Measurements from ENCODE around the gene TPRA1. TPM values are rescaled to one million over a fixed set of nuclear protein-coding genes. Genes with fewer than 3 reads are reported as not detected.
"Not testable (repeated sequence)": the region's sequence is repeated elsewhere in the genome, so short reads cannot be mapped to it uniquely, and the experiment has no call there.

TPRA1 gene
- total RNA-seq, 2 experiments from 2014 or later: 18.7 to 20.9 TPM

DNA sequence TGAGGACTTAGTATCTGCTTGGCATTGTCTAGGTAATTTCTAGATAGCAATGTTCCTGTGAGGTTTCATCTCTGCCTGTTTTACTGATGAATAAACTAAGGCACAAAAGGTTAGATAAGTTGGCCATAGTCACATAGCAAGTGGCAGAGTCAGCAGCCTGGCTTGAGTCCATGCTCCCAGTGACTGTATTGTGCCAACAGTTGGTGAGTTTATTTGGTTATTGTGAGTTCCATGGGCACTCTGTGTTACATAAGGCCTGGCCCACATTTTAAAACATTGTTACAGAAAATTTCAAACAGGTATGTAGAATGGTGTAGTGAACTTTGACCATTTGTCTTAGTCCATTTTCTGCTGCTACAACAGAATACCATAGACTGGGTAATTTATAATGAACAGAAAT, 22.9 kb upstream of the TPRA1 start:
- ChIA-PET CTCF (no interaction called here), POLR2A (no interaction called here)
- H3K36me3 Mint-ChIP-seq: peaks cover 85% of the 10 kb centered on the region
- H3K4me1 Mint-ChIP-seq (ENCODE audit: low read depth): no peaks in the 10 kb centered on the region
- intact Hi-C loops (cut with micrococcal nuclease): no loop called here
- no peaks in the 10 kb centered on the region for H3K9me3 Mint-ChIP-seq
- no peaks in the 10 kb centered on the region for H3K27me3 Mint-ChIP-seq
- no peak overlapping the region for H3K4me3 Mint-ChIP-seq
- no peak for DNase-seq
- H3K27ac Mint-ChIP-seq: no peak overlapping the region

DNA sequence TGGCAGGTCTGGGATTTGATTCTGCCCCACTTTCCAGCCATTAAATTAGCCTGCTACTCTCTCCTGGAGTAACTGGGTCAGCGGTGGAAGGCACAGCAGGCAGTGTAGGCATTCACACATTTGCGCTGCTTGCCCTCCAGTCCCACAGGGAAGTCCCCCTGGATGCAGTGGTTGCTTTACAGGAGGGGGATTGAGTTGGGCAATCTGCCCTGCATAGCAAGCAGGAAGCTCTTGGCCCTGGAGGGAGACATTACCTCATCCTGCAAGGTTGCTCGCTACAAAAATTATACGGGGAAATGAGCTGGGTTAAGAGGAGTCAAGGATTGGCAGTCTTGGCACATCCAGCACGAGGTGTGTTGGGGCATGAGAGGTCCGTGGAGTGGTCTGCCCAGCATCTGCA, 22.4 kb upstream of the TPRA1 start:
- H3K4me1 Mint-ChIP-seq (ENCODE audit: low read depth): no peaks in the 10 kb centered on the region
- peaks cover 85% of the 10 kb centered on the region for H3K36me3 Mint-ChIP-seq
- no peak for DNase-seq
- CTCF ChIA-PET: no interaction called here
- POLR2A ChIA-PET: no interaction called here
- no peak overlapping the region for H3K27ac Mint-ChIP-seq
- H3K4me3 Mint-ChIP-seq: no peak overlapping the region
- no peaks in the 10 kb centered on the region for H3K27me3 Mint-ChIP-seq
- no peaks in the 10 kb centered on the region for H3K9me3 Mint-ChIP-seq
- intact Hi-C loops (cut with micrococcal nuclease): no loop called here

DNA sequence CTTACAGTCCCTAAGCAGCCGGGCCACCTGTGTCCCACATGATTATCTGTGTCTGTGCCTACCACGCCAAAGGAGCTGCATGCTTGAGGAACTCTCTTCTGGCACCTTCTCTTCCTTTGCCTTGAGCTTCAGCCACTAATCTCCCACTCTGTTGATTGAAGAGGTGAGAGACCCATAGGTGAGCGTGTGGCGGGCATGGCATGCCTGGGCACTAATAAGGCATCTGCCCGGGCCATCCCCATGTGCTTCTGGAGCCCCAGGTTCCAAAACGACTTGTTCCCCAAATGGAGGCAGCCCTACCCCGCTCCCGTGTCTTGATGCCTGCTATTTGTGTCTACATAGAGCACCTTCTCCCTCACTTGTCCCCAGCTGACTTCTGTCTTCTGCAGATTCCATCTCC, 20.7 kb upstream of the TPRA1 start:
- POLR2A ChIA-PET: no interaction called here
- DNase-seq: no peak

DNA sequence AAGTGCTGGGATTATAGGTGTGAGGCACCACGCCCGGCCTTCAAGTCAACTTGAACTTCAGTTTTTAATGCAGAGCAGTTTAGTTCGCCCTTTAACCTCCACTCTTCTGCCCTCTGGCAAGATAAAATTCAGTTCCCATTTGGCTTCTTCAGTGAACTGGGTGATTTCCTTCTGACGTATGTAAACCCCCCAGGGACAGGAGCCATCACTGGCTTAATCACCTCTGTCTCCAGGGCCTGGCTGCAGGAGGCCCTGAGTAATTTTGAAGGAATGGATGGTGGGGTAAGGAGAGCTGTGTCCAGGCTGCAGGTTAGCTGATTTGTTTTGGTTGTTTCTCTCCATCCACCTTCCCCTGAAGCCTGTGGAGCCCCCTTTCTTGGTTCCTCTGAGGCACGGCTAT, 19.6 kb upstream of the TPRA1 start:
- no peak overlapping the region for H3K4me3 Mint-ChIP-seq
- no peaks in the 10 kb centered on the region for H3K4me1 Mint-ChIP-seq (ENCODE audit: low read depth)
- POLR2A ChIA-PET: interaction anchor here (1.2 kb wide), 1 partner anchor 11 kb away, joined by 4 read pairs; no protein-coding TSS in a partner anchor
- H3K9me3 Mint-ChIP-seq: no peaks in the 10 kb centered on the region
- intact Hi-C loops (cut with micrococcal nuclease): no loop called here
- H3K27me3 Mint-ChIP-seq: no peaks in the 10 kb centered on the region
- no peak for DNase-seq
- peaks cover 84% of the 10 kb centered on the region for H3K36me3 Mint-ChIP-seq
- H3K27ac Mint-ChIP-seq: no peak overlapping the region
- CTCF ChIA-PET: no interaction called here

More for the DNA sequence above, 20.7 kb upstream of the TPRA1 start:
- Mint-ChIP-seq H3K4me1 (ENCODE audit: low read depth) (no peaks in the 10 kb centered on the region), H3K9me3 (no peaks in the 10 kb centered on the region), H3K36me3 (peaks cover 87% of the 10 kb centered on the region), H3K4me3 (no peak overlapping the region), H3K27ac (no peak overlapping the region), H3K27me3 (no peaks in the 10 kb centered on the region)
- intact Hi-C loops (cut with micrococcal nuclease): no loop called here
- CTCF ChIA-PET: interaction anchor here (1.4 kb wide), 1 partner anchor 36 kb away, joined by 11 read pairs; no protein-coding TSS in a partner anchor

DNA sequence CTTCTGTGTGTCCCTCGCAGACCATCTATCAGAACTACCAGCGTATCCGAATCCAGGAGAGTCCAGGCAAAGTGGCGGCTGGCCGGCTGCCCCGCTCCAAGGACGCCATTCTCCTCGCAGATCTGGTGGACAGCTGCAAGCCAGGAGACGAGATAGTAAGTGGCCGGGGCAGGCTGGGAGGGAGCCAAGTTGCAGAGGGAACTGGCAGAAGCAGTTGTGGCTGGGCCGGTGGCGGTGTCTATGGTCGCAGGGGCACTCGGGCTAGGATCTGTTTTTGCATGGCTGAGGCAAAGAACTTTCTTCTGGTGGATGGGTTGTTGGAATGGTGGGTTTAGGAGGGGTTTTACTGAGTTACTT, 17.8 kb upstream of the TPRA1 start:
- peaks cover 4% of the 10 kb centered on the region for H3K4me1 Mint-ChIP-seq (ENCODE audit: low read depth)
- intact Hi-C loops (cut with micrococcal nuclease): no loop called here
- DNase-seq: no peak
- H3K36me3 Mint-ChIP-seq: peaks cover 80% of the 10 kb centered on the region
- ChIA-PET CTCF (no interaction called here), POLR2A (no interaction called here)
- H3K27me3 Mint-ChIP-seq: no peaks in the 10 kb centered on the region
- no peaks in the 10 kb centered on the region for H3K9me3 Mint-ChIP-seq
- no peak overlapping the region for H3K4me3 Mint-ChIP-seq
- no peak overlapping the region for H3K27ac Mint-ChIP-seq

DNA sequence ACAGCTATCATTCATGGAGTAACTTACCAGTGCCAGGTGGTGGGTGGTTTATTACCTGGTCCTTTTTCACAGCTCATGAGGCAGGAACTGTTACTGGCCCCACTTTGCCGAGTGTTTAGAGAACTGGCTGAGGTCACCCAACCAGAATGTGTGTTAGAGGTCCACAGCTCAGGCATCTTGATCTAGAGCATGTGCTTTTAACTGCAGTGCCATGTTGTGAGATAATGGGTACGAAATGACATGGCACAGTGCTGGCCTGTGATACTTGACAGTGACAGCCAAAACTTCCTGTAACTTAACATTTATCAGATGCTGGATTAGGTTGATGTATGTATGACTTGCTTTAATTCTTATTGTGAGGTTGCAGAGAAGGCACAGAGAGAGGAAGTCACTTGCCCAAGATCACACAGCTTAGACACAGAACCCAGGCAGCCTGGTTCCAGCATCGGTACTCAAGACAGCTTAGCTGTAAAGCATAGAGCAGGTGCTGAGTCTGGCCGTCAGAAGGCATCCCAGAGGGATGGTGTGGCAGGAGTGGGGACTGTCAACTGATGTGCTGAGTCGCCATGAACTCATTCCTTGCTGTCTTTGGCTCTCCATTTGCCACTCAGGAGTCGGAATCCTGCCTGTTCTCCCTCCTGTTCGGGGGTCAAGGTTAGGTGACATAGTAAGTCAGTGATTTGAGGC, 17.3 kb upstream of the TPRA1 start:
- no peak overlapping the region for H3K27ac Mint-ChIP-seq
- intact Hi-C loops (cut with micrococcal nuclease): no loop called here
- H3K4me1 Mint-ChIP-seq (ENCODE audit: low read depth): peaks cover 4% of the 10 kb centered on the region
- no peaks in the 10 kb centered on the region for H3K9me3 Mint-ChIP-seq
- H3K4me3 Mint-ChIP-seq: no peak overlapping the region
- no peaks in the 10 kb centered on the region for H3K27me3 Mint-ChIP-seq
- CTCF ChIA-PET: no interaction called here
- no peak for DNase-seq
- POLR2A ChIA-PET: interaction anchor here (1.0 kb wide), 1 partner anchor 15 kb away, joined by 3 read pairs; no protein-coding TSS in a partner anchor
- peaks cover 75% of the 10 kb centered on the region for H3K36me3 Mint-ChIP-seq

DNA sequence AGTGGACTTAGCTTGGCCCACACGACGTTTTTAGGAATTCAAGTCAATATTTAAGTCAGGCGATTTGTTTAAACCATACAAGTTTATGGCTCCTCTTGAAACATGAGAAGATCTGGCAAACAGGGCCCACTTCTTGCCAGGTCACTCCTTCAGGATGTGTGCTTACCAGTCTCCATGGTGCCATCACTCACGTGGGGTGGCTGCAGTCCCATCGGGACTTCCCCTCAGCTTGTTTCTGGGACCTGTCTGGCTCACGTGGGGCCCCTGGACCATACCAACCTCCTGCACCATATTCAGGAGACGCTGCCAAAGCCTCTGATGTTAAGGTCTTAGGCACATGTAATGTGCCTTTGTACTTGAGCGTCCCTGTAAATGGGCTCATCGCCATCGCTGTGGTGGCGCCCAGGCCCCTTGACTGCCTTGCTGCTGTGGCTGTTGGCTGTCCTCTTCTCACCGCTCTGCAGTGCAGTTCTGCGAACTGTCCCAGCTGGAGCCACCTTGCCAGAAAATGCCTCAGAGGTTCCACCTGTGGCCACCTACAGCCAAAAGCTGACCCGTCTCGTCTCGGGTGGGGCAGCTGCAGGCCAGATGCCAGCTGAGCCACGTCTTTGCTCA, 16.6 kb upstream of the TPRA1 start:
- CTCF ChIA-PET: no interaction called here

DNA sequence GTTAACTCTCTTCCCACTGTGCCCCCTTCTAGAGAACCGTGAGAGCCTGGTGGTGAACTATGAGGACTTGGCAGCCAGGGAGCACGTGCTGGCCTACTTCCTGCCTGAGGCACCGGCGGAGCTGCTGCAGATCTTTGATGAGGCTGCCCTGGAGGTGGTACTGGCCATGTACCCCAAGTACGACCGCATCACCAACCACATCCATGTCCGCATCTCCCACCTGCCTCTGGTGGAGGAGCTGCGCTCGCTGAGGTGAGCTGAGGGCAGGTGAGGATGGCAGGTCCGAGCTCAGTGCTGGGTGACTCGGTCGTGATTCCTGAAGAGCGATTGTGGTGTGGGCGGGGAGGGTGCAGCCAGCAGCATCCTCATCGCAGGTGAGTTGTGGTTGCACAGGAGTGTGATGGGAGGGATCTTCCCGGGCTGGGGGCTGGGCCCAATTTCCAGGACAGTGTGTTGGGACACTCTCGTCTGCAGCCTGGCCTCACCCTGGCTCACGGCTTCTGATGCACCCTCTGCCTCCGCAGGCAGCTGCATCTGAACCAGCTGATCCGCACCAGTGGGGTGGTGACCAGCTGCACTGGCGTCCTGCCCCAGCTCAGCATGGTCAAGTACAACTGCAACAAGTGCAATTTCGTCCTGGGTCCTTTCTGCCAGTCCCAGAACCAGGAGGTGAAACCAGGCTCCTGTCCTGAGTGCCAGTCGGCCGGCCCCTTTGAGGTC, 15.7 kb upstream of the TPRA1 start:
- H3K27me3 Mint-ChIP-seq: no peaks in the 10 kb centered on the region
- peaks cover 79% of the 10 kb centered on the region for H3K36me3 Mint-ChIP-seq
- no peak overlapping the region for H3K27ac Mint-ChIP-seq
- no peak for DNase-seq
- H3K4me3 Mint-ChIP-seq: no peak overlapping the region
- no peaks in the 10 kb centered on the region for H3K9me3 Mint-ChIP-seq
- intact Hi-C loops (cut with micrococcal nuclease): no loop called here
- H3K4me1 Mint-ChIP-seq (ENCODE audit: low read depth): peaks cover 18% of the 10 kb centered on the region
- POLR2A ChIA-PET: interaction anchor here (1.0 kb wide), 1 partner anchor 21 kb away, joined by 3 read pairs; no protein-coding TSS in a partner anchor
- CTCF ChIA-PET: no interaction called here

More for the DNA sequence above, 16.6 kb upstream of the TPRA1 start:
- POLR2A ChIA-PET: interaction anchor here (1.0 kb wide), 1 partner anchor 16 kb away, joined by 3 read pairs; no protein-coding TSS in a partner anchor
- Mint-ChIP-seq H3K27me3 (no peaks in the 10 kb centered on the region), H3K4me3 (no peak overlapping the region), H3K36me3 (peaks cover 75% of the 10 kb centered on the region), H3K4me1 (ENCODE audit: low read depth) (peaks cover 10% of the 10 kb centered on the region), H3K27ac (no peak overlapping the region), H3K9me3 (no peaks in the 10 kb centered on the region)
- intact Hi-C loops (cut with micrococcal nuclease): no loop called here
- DNase-seq: no peak

DNA sequence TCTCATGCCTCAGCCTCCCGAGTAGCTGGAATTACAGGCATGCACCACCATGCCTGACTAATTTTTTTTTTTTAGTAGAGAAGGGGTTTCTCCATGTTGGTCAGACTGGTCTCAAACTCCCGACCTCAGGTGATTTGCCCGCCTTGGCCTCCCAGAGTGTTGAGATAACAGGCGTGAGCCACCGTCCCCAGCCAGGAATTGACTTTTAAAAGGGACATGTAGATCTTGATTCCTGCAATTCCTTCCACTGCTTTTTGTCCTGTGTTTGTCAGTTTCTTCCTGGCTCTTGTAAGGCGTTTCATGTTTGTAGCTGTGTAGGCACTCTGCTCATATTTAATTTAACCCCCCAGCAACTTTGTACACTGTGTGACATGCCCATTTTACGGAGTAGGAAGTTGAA, 15.0 kb upstream of the TPRA1 start:
- H3K27ac Mint-ChIP-seq; H3K4me3 Mint-ChIP-seq; intact Hi-C loops (cut with micrococcal nuclease); H3K27me3 Mint-ChIP-seq; DNase-seq; H3K9me3 Mint-ChIP-seq; CTCF ChIA-PET: not testable (repeated sequence)
- H3K4me1 Mint-ChIP-seq (ENCODE audit: low read depth): peaks cover 23% of the 10 kb centered on the region
- H3K36me3 Mint-ChIP-seq: peaks cover 79% of the 10 kb centered on the region
- POLR2A ChIA-PET: interaction anchor here (0.6 to 1.0 kb wide), 2 partner anchors 21 to 1193 kb away, joined by 3 to 5 read pairs; no protein-coding TSS in a partner anchor

DNA sequence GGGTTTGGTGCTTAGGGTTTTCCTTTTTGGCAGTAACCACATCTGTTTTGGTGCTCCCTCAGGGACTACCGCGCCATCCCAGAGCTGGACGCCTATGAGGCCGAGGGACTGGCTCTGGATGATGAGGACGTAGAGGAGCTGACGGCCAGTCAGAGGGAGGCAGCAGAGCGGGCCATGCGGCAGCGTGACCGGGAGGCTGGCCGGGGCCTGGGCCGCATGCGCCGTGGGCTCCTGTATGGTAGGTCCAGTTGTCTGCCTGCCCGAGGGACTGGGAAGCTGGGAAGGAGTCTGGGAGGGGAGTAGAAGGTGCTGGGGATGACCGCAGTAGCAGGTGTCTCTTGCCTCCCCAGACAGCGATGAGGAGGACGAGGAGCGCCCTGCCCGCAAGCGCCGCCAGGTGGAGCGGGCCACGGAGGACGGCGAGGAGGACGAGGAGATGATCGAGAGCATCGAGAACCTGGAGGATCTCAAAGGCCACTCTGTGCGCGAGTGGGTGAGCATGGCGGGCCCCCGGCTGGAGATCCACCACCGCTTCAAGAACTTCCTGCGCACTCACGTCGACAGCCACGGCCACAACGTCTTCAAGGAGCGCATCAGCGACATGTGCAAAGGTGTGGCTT, 14.1 kb upstream of the TPRA1 start:
- no peak for DNase-seq
- peaks cover 28% of the 10 kb centered on the region for H3K4me1 Mint-ChIP-seq (ENCODE audit: low read depth)
- H3K4me3 Mint-ChIP-seq: no peak overlapping the region
- H3K27ac Mint-ChIP-seq: no peak overlapping the region
- intact Hi-C loops (cut with micrococcal nuclease): no loop called here
- no peaks in the 10 kb centered on the region for H3K9me3 Mint-ChIP-seq
- POLR2A ChIA-PET: no interaction called here
- CTCF ChIA-PET: no interaction called here
- no peaks in the 10 kb centered on the region for H3K27me3 Mint-ChIP-seq
- H3K36me3 Mint-ChIP-seq: peaks cover 77% of the 10 kb centered on the region

DNA sequence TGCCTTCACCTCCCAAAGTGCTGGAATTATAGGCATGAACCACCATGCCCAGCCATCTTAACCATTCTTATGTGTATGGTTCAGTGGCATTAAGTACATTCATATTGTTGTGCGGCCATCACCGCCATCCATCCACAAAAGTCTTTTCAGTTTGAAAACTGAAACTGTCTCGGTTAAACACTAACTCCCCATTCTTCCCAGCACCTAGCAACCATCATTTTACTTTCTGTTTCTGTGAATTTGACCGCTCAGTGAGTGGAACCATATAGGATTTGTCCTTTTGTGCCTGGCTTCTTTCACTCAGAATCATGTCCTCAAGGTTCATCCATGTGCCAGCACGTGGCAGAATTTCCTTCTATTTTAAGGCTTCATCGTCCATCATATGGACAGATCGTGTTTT, 13.5 kb upstream of the TPRA1 start:
- DNase-seq: no peak
- ChIA-PET CTCF (no interaction called here), POLR2A (no interaction called here)
- H3K9me3 Mint-ChIP-seq: no peaks in the 10 kb centered on the region
- H3K4me1 Mint-ChIP-seq (ENCODE audit: low read depth): peaks cover 34% of the 10 kb centered on the region
- no peaks in the 10 kb centered on the region for H3K27me3 Mint-ChIP-seq
- no peak overlapping the region for H3K27ac Mint-ChIP-seq
- intact Hi-C loops (cut with micrococcal nuclease): no loop called here
- peaks cover 78% of the 10 kb centered on the region for H3K36me3 Mint-ChIP-seq
- no peak overlapping the region for H3K4me3 Mint-ChIP-seq

DNA sequence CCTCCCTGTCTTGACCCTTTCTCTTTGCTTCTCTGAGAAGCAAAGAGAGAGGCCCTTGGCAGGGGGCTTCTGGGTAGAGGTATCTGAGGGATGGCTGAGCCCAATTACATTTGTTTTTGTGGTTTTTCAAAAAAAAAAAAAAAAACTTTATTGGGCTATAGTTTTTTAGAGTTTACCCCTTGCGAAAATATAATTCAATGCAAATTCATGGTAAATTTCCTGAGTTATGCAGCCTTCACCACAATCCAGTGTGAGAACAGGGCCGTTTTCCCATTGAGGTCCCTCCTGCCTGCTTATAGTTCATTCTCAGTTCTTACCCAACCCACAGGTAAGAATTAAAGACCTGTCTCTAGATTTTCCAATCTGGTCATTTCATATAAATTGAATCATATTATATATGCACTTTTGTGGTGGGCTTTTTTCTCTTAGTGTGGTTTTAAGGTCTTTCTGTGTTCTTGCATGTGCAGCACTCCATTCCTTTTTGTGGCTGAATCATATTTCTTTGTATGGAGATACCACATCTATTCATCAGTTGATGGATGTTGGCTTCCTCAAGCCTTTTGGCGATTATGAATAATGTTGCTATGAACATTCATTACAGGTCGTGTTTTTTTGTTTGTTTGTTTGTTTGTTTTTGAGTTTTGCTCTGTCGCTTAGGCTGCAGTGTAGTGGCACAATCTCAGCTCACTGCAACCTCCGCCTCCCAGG, 10.4 kb upstream of the TPRA1 start:
- peak overlapping the region; percentile 29 for H3K4me3 Mint-ChIP-seq
- no peak for DNase-seq
- no peaks in the 10 kb centered on the region for H3K9me3 Mint-ChIP-seq
- ChIA-PET CTCF (no interaction called here), POLR2A (interaction anchor here (3.6 kb wide), 1 partner anchor 71 kb away, joined by 15 read pairs; no protein-coding TSS in a partner anchor)
- intact Hi-C loops (cut with micrococcal nuclease): no loop called here
- H3K27me3 Mint-ChIP-seq: no peaks in the 10 kb centered on the region
- H3K4me1 Mint-ChIP-seq (ENCODE audit: low read depth): peaks cover 46% of the 10 kb centered on the region
- H3K36me3 Mint-ChIP-seq: peaks cover 53% of the 10 kb centered on the region
- H3K27ac Mint-ChIP-seq: no peak overlapping the region

Measured in activated CD4-positive, alpha-beta memory T cell treated with anti-CD3 and anti-CD28 coated beads for 36 hours (primary cell).